Activated CD8-positive, alpha-beta memory T cell treated with anti-CD3 and anti-CD28 coated beads for 48 hours (primary cell): ENCODE data around the gene TM9SF4.
"Not testable (repeated sequence)": the region's sequence is repeated elsewhere in the genome, so short reads cannot be mapped to it uniquely, and the experiment has no call there.

Experiments
- DNase-seq, 3 experiments: peaks; one replicate each; pipeline ENCODE4 v3.0.0-alpha.2; 2020; ENCODE audit warnings: low read depth in 2 of 3, low spot score in 2 of 3

Gene TM9SF4

DNA sequence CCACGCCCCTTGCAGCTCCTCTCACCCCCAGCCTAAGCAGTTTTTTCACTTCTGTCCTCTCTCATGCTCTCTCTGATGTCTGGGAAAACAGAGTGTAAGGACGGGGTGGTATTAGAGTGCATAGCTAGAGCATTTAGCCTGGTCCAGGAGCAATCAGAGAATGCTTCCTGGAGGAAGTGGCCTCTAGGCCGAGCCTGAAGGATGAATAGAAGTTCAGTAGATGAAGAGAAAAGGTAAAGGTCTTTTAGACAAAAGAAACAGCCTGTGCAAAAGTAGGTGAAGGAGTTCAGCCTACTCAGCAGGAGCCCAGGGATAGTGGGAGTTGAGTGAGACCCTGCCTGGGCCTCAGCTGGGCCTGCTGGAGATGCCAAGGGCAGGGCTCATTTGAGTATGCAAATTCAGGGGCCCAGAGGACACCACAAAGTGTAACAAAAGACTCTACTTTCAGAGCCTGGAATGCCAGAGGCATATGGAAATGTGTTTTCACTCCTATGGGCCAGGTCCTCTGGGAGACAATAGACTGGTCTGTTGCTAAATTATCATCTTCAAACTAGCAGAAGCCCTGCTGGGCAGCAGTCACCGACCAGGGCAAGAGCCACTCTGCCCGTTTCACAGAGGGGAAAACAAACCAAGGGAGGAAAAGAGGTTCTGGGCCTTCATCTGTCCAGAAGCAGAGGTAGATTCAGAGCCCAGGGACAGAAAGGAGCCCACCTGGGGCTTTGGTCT lies 19.7 kb upstream of the TM9SF4 start:
- no peak for DNase-seq

DNA sequence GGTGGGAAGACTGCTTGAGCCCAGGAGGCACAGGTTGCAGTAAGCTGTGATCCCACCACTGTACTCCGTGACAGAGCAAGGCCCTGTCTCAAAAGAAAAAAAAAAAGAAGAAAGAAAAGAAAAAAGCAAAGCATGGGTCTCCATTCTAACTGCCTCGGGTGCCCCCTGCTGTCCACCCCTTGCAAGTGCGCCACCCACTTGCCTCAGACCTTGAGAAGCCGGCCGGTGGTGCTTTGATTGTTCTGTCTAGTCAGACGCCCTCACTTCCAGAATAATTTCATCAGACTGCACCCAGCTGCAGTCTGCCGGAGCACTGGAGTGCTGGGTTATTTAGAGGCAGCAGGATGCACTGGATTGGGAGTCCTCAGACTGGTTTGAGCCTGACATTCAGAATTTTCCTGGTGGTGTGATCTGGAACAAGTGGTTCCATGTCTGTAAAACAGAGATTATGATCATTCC lies 17.6 kb upstream of the TM9SF4 start:
- peak; percentile 44 to 60 (median 47) for DNase-seq

DNA sequence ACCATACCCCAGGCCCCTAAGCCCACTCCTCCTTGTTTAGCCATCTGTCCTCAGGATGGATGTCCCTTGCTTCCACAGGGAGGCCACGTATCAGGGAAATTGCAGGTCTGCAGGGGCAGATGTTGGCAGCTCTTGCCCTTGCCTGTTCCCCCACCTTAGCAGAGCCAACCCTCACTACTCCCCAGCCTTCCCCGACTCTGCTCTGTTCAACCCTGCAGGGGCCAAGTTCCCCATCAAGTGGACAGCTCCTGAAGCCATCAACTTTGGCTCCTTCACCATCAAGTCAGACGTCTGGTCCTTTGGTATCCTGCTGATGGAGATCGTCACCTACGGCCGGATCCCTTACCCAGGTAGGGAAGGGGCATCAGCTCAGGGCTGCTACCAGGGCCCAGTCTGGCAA lies 10.7 kb upstream of the TM9SF4 start:
- no peak for DNase-seq

DNA sequence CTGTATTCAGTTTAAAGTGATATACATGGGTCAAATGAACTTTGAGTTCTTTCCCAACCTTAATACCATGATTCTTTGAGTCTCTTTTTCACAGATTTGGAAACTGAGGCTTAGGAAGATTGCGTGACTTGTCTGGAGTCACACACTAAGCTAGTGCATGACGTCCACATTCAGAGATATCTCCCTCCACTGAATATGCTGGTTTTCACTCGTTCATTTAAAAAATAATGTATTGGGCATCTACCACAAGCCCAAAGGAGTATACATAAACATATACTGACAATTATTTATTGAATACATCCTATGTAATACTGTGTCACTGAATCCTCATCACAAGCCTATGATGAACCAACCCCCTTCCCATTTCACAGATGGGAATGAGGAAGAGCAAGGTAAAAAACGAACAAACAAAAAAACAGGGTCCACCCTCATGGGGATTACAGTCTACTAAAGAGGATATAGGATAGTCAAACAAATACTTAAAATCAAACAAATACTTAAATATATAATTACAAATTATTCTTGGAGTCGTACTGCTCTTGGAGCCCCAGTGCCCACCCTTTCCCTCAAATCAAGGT lies 611 bp upstream of the TM9SF4 start:
- DNase-seq, result no peak

DNA sequence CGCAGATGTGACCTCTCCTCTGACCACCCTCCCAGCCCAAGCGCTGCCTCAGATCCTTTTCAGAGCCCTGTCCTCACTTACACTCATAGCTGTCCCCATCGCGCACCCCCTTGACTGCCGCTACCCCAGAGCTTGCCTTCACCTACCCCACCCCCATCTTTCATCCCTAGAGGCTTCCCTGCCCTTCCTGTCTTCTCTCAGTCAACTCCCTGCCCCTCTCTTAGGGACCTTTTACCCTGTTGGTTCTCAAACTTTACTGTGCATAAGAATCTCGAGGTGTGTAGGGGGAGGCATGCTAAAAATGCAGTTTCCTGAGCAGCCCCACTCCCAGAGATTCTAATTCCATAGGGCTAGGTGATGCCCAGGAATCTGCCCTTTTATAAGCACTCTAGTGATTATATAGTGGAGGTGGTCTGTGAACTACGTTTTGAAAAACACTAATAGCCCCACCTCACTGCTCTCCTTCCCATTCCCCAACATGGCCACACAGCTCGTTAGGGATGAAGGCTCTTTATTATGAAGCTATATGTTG lies 725 bp downstream of the TM9SF4 start:
- DNase-seq, result no peak

DNA sequence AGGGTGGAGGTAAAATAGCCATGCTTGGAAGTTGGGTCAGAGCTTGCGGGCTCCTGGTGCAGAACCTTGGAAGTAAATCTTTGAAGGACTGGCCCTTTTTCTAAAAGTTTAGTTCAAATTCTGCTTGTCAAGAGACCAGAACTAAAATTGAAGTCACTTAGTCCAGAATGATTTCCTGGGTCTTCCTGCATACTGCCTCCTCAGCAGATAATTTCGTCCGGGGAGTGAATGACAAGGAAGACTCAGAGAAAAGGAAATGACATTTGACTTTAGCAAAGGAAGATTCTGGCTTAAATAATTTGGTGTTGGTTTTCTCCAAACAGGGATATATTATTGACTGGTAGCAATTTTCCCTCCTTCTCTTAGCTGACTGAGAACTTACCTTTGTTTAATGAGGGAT lies 1.2 kb downstream of the TM9SF4 start:
- no peak for DNase-seq

DNA sequence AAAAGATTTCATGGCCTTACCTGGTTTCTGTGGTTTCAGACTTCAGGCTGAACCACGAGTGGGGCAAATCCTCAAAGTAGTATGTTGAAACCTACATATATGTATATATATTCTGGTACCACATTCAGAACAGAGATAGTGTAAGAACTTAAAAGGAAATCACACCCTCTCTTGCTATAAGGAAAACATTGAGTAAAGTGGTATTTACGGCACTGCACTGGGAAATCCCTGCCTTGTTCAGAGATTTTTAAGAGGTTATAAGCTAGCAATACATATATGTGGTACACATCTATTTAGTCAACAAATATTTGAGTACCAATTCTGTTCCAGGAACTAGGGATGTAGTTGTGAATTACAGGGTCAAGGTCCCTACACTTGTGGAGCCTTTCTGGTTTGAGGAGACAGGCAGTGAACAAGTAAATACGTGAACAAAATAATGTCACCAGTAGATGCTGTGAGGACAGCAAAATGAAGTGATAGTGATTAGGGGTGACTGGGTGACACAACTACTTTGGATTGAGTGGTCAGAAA lies 1.7 kb downstream of the TM9SF4 start:
- DNase-seq, result no peak

DNA sequence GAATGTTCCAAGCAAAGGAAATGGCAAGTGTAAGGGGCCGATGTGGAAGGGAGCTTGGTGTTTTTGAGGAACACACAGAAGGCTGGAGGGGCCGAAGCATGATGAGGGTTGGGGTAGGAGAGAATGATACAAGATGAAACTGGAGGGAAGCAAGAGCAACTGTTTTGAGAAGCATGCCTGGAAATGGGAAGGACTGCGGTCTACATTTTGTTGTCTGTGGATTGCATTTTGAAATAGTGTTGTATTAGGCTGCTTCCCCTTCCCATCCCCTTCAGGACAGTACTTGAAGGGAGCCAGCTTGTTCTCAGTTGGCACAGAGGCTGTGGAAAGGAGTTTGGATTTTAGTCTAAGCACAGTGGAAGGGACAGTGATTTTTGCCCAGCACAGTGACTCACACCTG lies 2.2 kb downstream of the TM9SF4 start:
- DNase-seq, result no peak

DNA sequence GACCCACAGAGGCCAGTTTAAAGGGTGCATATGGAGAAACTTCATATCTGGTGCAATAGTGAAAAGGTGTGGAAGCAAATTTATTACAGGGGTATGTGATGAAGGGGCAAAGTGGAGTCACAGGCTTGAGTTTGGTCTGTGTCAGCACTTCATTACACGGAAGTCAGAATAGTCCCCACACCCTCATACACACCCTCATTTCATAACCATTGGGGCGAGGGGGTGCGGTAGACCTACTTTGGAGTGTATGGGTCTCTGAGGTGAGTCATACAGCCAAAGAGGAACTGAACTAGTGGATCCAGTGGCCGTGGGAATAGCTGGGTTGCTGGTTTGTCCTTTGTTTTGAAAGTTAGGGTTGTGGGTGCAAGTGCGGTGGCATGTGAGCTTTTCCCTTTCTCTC lies 3.3 kb downstream of the TM9SF4 start:
- no peak for DNase-seq

DNA sequence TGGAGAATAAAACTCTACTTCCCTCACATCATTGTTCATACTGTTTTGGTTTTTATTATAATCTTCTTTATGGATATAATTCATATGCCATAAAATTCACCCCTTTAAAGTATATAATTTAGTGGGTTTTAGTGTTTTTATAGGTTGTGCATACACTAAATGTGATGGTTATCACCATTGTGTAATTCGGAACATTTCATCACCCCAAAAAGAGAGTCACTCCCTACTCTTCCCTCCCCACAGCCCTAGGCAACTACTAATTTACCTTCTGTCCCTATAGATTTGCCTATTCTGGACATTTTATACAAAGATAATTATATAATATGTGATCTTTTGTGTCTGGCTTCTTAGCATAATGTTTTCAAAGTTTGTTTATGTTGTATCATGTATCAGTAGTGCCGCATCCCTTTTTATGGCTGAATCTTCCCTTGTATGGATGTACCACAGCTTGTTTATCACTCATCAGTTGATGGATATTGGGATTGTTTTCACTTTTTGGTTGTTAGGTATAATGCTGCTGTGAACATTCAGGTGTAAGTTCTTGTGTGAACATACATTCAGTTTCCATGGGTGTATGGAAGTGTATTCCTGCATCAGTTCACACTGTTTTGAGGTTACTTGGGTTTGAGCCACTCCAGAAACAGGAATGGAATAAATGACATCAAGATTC lies 4.2 kb downstream of the TM9SF4 start:
- no peak for DNase-seq

DNA sequence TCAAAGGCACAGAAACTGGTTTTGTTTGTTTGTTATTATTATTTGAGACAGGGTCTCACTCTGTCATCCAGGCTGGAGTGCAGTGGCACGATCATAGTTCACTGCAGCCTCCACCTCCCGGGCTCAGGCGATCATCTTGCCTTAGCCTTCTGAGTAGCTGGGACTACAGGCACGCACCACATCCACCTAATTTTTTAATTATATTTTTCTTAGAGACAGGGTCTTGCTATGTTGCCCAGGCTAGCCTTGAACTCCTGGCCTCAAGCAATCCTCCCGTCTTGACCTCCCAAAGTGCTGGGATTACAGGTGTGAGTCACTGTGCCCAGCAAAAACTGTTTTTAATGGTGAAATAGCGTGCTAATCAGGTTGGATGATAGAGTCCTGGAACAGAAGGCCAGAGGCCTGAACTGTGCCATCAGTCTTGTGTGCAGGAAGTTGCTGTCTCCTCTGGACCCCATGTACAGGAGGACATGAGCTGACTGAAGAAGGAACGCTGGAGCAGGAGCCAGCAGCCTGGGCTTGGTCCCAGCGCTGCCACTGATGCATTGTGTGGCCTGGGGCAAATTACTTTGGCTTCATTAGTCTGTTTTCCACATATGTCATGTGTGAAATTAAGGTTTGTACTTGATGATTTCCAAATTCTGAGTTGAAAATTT lies 4.9 kb downstream of the TM9SF4 start:
- DNase-seq, result no peak

DNA sequence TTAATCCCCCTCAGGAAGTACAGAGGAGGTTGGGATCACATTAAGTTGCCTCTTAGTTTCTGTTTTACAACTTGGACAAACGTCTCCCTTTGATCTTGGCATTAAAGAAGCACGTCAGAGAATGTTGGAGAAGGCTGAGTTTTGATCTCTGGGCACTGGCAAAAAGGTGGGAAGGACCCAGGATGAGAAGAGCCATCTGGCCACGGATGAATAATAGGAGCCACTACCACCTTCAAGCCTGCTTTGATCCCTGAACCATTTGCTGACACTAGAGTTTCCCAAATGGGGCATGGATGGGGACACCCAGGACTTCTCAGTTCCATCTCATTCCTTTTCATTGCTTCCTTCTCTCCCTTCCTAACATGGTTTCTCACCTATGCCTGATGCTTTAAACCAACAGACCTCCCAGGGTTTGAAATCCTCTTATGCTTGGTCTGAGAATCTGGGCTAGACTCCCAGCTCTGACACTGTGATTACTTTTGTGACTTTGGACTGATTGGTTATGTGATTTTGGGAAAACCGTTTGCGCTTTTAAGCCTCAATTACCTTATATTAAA lies 5.8 kb downstream of the TM9SF4 start:
- no peak for DNase-seq

DNA sequence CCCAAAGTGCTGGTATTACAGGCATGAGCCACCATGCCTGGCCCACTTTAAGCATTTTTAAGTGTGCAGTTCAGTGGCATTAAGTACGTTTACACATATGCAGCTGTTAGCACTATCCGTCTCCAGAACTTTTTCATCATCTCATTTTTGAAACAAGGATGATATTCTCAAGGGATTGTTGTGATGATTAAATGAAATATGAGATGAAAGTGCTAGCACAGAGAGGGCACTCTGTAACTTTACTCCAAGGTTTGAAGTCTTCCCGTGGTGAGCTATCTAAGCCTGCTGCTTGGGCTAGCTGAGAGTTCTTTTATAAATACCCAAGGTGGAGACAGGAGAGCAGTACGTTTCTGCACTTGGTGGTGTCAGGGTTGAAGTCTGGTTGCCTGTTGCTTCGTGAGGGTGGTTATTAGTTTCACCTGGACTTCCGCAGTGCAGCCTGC lies 6.6 kb downstream of the TM9SF4 start:
- no peak for DNase-seq

DNA sequence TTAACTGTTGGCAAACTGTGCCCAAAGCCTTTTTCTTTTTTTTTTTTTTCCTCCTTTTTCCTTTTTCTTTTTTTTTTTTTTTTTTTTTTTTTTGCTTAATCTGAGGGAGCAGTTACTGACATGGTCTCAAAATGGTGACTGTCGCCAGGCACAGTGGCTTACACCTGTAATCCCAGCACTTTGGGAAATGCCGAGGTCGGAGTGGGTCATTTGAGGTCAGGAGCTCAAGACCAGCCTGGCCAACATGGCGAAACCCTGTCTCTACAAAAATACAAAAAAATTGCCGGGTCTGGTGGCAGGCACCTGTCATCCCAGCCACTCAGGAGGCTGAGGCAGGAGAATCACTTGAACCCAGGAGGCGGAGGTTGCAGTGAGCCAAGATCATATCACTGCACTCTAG lies 7.3 kb downstream of the TM9SF4 start:
- not testable (repeated sequence) for DNase-seq

DNA sequence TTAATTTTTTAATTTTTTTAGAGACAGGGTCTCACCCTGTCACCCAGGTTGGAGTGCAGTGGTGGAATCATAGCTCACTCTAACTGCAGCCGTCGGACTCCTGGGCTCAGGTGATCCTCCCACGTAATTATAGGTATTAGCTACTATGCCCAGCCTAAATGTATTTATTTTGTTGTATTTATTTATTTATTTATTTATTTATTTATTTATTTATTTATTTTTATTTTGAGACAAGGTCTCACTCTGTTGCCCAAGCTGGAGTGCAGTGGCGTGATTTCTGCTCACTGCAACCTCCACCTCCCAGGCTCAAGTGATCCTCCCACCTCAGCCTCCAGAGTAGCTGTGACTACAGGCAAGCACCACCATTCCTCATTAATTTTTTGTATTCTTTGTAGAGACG lies 8.9 kb downstream of the TM9SF4 start:
- DNase-seq, result not testable (repeated sequence)

DNA sequence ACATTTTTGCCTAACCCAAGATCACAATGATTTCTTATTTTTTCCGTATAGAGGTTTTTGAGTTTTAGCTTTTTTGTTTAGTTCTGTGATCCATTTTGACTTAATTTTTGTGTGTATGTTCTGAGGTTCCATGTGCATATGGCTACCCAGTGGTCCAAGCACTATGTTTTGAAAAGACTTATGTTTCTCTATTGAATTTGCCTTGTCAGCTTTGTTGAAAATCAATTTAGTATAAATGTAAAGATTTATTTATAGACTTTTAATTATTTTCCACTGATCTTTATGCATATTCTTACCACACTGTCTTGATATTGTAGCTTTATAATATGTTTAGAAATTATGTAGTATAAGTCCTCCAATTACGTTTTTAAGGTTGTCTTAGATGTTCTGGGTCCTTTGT lies 10.2 kb downstream of the TM9SF4 start:
- DNase-seq, result no peak

DNA sequence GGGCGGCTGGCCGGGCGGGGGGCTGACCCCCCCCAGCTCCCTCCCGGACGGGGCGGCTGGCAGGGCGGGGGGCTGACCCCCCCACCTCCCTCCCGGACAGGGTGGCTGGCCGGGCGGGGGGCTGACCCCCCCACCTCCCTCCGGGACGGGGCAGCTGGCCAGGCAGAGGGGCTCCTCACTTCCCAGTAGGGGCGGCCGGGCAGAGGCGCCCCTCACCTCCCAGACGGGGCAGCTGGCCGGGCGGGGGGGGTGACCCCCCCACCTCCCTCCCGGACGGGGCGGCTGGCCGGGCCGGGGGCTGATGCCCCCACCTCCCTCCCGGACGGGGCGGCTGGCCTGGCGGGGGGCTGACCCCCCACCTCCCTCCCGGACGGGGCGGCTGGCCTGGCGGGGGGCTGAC lies 12.4 kb downstream of the TM9SF4 start:
- DNase-seq, result not testable (repeated sequence)

DNA sequence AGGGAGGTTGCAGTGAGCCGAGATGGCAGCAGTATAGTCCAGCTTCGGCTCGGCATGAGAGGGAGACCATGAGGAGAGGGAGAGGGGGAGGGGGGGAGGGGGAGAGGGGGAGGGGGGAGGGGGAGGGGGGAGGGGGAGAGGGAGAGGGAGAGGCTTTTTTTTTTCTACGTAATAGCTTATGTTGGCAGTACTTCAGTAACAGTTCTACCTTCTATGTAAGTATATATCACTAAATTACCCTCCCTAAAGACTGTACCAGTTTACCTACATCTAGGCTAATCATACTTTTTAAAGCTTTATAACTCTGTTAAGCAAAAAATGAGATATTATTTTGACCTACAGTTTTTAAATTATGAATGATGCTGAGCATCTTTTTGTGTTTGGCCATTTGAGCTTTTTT lies 13.6 kb downstream of the TM9SF4 start:
- no peak for DNase-seq

DNA sequence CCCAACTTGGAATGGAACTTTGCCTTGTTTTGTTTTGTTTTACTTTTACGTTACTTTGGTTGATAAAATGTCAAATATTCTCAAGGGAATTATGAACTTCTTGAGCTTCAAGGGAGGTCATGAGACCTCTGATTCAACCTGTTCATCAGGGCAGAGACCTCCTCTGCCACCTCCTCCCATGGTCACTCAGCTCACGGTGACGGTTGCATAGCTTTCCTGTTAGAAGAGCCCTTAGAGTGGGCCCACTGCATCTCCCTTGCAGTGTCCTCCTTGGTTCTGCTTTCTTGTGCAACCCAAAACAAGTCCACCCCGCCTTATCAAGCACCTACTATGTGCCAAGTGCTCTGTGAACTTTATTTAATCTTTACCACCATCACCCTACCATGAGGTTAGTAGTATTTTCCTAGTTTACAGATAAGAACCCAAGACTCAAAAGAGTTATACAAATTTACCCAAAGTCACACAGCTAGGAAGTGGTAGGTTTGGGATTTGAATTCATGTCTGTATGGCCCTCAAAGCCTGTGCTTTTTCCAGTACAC lies 15.5 kb downstream of the TM9SF4 start:
- DNase-seq, result no peak

DNA sequence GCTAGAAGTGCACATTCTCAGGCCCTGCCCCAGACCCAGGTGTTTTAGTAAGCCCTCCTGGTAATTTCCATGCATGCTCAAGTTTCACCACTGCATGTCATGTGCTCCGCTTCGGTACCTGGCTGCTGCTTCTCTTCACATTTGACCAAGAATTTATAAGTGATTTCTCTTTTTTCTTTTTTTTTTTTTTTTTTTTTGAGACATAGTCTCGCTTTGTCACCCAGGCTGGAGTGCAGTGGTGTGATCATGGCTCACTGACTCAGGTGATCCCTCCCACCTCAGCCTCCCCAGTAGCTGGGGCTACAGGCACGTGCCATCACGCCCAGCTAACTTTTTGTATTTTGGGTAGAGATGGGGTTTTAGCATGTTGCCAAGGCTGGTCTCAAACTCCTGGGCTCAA lies 16.0 kb downstream of the TM9SF4 start:
- no peak for DNase-seq

DNA sequence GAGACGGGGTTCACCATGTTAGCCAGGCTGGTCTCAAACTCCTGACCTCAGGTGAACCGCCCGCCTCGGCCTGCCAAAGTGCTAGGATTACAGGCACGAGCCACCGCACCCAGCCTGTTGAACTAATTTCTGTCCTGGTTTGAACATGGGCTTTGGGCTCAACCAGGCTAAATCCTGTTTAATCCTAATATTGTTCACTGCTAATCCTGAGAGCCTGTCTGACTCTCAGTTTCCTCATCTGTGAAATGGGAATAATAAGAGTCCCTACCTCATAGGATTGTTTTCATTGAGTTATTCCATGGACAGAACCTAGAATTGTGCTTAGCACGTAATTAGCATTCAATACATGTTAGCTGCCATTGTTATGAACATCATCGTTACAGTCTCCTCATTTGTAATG lies 17.4 kb downstream of the TM9SF4 start:
- DNase-seq, result no peak
